VCaP (cell line): ENCODE results near the gene NFASC.

Experiments
- H3K27ac ChIP-seq: fragments of 450-650 bp; 2 replicates; pipeline ENCODE4 v1.5.1; 2017
- TF ChIP-seq, protein P1 (sequence below): fragments of 450-650 bp; conservative IDR thresholded peaks from 2 replicates; pipeline ENCODE4 v1.5.1; 2017; ENCODE audit warnings: mild to moderate bottlenecking, moderate library complexity

The NFASC gene

DNA sequence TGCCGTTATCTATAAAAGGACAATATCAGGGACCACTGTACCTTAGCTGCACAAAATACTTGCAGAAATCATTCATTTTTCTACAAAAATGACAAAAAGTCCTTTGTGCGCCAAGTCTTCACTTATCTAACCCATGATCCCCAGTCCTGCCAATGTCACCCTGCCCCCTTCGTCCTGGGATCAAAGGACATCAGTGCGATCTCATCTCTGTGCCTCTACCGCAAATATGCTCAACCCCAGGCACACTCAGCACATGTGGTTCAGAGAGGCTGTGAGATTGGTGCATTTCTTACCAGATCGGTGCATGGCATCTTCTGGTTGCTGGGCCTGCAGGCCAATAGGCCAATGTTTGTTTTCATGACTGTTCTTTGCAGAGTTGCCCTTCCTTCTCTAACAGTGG, 72.8 kb downstream of the NFASC start:
- TF ChIP-seq, protein P1, sequence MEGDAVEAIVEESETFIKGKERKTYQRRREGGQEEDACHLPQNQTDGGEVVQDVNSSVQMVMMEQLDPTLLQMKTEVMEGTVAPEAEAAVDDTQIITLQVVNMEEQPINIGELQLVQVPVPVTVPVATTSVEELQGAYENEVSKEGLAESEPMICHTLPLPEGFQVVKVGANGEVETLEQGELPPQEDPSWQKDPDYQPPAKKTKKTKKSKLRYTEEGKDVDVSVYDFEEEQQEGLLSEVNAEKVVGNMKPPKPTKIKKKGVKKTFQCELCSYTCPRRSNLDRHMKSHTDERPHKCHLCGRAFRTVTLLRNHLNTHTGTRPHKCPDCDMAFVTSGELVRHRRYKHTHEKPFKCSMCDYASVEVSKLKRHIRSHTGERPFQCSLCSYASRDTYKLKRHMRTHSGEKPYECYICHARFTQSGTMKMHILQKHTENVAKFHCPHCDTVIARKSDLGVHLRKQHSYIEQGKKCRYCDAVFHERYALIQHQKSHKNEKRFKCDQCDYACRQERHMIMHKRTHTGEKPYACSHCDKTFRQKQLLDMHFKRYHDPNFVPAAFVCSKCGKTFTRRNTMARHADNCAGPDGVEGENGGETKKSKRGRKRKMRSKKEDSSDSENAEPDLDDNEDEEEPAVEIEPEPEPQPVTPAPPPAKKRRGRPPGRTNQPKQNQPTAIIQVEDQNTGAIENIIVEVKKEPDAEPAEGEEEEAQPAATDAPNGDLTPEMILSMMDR: no peak

DNA sequence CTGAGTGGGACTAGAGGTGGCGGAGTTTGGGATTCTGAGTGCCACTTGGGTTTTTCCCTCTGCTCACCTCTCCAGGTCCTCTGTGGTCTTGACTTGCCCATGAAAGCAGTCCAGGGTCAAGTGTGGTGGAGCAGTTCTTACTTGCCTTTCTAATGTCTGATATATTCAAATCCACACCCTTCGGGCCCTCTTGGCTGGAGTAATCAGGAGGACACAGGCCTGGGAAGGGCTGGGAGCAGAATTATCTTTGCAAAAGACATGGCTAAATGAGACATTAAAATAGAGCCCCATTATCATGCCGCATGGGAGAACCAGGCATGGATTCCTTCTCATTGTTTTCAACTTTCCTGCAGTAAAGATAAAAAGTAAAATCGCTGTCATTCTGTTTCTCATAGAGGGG, 74.0 kb downstream of the NFASC start:
- no peak overlapping the region for H3K27ac ChIP-seq
- TF ChIP-seq, protein P1: no peak

More for the DNA sequence above, 72.8 kb downstream of the NFASC start:
- no peak overlapping the region for H3K27ac ChIP-seq

DNA sequence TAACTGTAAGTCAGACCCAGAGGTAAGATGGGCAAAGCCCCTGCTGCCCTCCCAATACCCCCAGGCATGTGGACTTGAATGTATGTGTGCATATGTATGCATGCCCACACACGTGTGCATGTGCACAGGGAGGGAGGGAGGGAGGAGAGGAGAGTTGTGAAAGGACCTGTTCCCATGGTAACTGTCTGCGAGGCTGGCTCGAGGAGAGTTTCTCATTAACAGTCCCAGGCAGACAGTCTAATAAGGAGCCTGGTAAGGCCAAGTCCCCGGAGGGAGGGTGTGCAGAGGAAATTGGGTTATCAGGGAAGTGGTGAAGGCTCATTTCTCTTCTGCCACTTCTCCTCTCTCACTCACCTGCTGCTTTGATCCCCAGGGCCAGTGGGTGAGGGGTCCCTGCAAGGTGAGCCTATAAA, 74.9 kb downstream of the NFASC start:
- TF ChIP-seq, protein P1: no peak
- H3K27ac ChIP-seq: no peak overlapping the region

DNA sequence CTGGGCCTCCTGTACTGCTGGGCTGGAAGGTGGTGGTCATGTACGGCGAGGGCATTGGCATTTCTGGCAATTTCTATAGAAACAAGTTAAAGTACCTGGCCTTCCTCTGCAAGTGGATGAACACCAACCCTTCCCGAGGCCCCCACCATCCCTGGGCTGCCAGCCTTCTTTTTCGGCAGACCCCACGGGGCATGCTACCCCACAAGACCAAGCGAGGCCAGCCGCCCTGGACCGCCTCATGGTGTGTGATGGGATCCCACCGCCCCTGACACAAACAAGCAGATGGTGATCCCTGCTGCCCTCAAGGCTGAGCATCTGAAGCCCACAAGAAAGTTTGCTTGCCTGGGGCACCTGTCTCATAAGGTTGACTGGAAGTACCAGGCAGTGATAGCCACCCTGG, 76.0 kb downstream of the NFASC start:
- TF ChIP-seq, protein P1: no peak
- no peak overlapping the region for H3K27ac ChIP-seq

DNA sequence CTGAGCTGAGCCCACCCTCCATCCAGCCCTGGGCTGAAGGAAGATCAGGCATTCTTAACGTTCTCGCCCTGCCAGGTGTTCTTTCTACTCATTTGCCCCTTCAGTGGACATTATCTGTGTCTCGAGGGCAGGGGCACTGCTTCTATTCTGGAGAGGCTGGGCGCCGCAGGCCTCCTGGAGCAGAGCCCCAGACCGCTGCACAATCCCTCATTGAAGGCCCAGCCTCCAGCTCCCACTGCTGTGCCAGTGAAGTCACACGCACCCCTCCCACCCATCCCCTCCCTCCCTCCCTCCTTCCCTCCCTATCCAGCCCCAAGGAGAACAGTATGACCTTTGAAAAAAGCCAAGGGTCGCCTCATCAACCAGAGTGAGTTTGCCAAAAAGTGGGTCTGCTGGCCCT, 76.7 kb downstream of the NFASC start:
- no peak overlapping the region for H3K27ac ChIP-seq
- TF ChIP-seq, protein P1: no peak

DNA sequence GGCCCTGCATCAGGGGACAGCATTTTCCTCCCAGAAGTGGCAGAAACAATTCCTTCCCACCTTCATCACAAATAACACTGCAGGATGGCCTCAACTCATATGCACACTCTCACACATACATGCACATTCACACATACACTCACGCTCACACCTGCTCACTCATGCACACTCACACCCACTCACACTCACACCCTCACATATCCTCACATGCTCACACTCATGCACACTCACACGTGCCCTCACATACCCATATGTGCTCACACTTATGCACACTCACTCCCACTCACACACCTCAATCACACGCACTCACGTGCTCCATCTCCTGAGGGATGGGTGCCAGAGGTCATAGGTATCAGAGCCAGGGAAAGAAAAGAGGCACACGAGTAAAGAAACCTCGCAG, 77.1 kb downstream of the NFASC start:
- TF ChIP-seq, protein P1: no peak
- H3K27ac ChIP-seq: no peak overlapping the region

DNA sequence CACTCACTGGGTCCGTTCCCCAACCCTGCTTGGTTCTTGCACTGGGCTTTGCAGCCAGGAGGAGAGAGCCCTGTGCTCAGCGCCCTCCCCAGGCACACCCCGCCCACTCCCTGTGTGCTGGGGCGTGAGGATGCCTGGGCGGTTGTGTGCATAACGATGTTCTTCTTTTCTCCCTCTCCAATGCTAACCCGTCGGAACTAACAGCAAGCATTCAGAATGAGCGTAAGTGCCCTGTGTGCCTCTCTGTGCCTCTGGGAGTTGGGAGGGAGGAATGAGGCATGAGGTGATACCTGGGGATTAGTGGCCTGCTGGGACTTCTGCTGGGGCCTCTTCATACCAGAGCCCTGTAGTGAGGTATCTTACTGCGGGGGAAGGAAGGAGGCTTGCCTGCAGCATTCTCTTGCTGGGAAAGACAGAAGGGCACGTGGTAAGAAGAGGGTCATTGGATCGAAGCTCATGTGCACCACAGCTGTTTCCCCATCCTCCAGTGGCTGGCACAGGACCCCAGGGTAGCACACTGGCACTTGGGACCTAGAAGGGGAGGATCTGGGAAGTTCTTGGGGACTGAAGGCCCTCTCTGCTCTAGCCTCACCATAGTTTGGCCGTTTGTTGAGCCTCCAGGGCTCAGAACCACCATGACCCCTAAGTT, 79.8 kb downstream of the NFASC start:
- no peak overlapping the region for H3K27ac ChIP-seq
- TF ChIP-seq, protein P1: no peak
